T-helper 1 cell treated with Interleukin-12 subunit alpha and Interleukin-12 subunit beta and Interleukin-4 antibody, amounts not matched to agents 30 μg/mL and 1 μg/mL, for 36 hours (primary cell): ENCODE results near the gene THSD4.

Experiments used
- H3K27ac Mint-ChIP-seq: one replicate; pipeline ENCODE4 v1.8.0; 2021; ENCODE audit warnings: mild to moderate bottlenecking, mixed read lengths
- H3K27me3 Mint-ChIP-seq: one replicate; pipeline ENCODE4 v1.8.0; 2021; ENCODE audit warnings: low read depth, mixed read lengths
- H3K36me3 Mint-ChIP-seq: one replicate; pipeline ENCODE4 v1.8.0; 2021; ENCODE audit warnings: low read depth, mixed read lengths
- H3K4me1 Mint-ChIP-seq: one replicate; pipeline ENCODE4 v1.8.0; 2021; ENCODE audit warnings: low read depth, mixed read lengths
- H3K4me3 Mint-ChIP-seq: one replicate; pipeline ENCODE4 v1.8.0; 2021; ENCODE audit warnings: mild to moderate bottlenecking, moderate library complexity, mixed read lengths
- H3K9me3 Mint-ChIP-seq: one replicate; pipeline ENCODE4 v1.8.0; 2021; ENCODE audit warnings: mixed read lengths

The THSD4 gene

GRCh38 chr15:71330638-71331162 lies 215.4 kb downstream of the THSD4 start:
- Mint-ChIP-seq H3K9me3 (no peaks in the 10 kb centered on the region), H3K4me3 (no peak overlapping the region), H3K27me3 (no peaks in the 10 kb centered on the region), H3K27ac (no peak overlapping the region), H3K4me1 (peaks cover 5% of the 10 kb centered on the region), H3K36me3 (no peaks in the 10 kb centered on the region)

GRCh38 chr15:71331173-71331572 lies 215.9 kb downstream of the THSD4 start:
- Mint-ChIP-seq H3K4me3 (no peak overlapping the region), H3K36me3 (no peaks in the 10 kb centered on the region), H3K27ac (no peak overlapping the region), H3K27me3 (no peaks in the 10 kb centered on the region), H3K9me3 (no peaks in the 10 kb centered on the region), H3K4me1 (peaks cover 5% of the 10 kb centered on the region)

- peaks cover 5% of the 10 kb centered on the region for H3K4me1 Mint-ChIP-seq
- no peaks in the 10 kb centered on the region for H3K27me3 Mint-ChIP-seq
- H3K4me3 Mint-ChIP-seq, result no peak overlapping the region
- H3K27ac Mint-ChIP-seq, result no peak overlapping the region
- no peaks in the 10 kb centered on the region for H3K36me3 Mint-ChIP-seq
- no peaks in the 10 kb centered on the region for H3K9me3 Mint-ChIP-seq
Measured at GRCh38 chr15:71332431-71333004, 217.2 kb downstream of the THSD4 start.

- H3K27ac Mint-ChIP-seq, result no peak overlapping the region
- no peaks in the 10 kb centered on the region for H3K9me3 Mint-ChIP-seq
- no peak overlapping the region for H3K4me3 Mint-ChIP-seq
- H3K4me1 Mint-ChIP-seq, result peaks cover 5% of the 10 kb centered on the region
- no peaks in the 10 kb centered on the region for H3K27me3 Mint-ChIP-seq
- no peaks in the 10 kb centered on the region for H3K36me3 Mint-ChIP-seq
Measured at GRCh38 chr15:71333136-71333700, 217.9 kb downstream of the THSD4 start.

GRCh38 chr15:71333839-71334238 lies 218.6 kb downstream of the THSD4 start:
- H3K4me3 Mint-ChIP-seq, result no peak overlapping the region
- no peaks in the 10 kb centered on the region for H3K9me3 Mint-ChIP-seq
- H3K36me3 Mint-ChIP-seq, result no peaks in the 10 kb centered on the region
- H3K27ac Mint-ChIP-seq, result no peak overlapping the region
- H3K27me3 Mint-ChIP-seq, result no peaks in the 10 kb centered on the region
- peaks cover 5% of the 10 kb centered on the region for H3K4me1 Mint-ChIP-seq

- Mint-ChIP-seq H3K27ac (no peak overlapping the region), H3K9me3 (no peaks in the 10 kb centered on the region), H3K27me3 (no peaks in the 10 kb centered on the region), H3K4me1 (peaks cover 5% of the 10 kb centered on the region), H3K36me3 (no peaks in the 10 kb centered on the region), H3K4me3 (no peak overlapping the region)
Measured at GRCh38 chr15:71334434-71334833, 219.2 kb downstream of the THSD4 start.

- Mint-ChIP-seq H3K27ac (no peak overlapping the region), H3K4me1 (peaks cover 5% of the 10 kb centered on the region), H3K36me3 (no peaks in the 10 kb centered on the region), H3K27me3 (no peaks in the 10 kb centered on the region), H3K4me3 (no peak overlapping the region), H3K9me3 (no peaks in the 10 kb centered on the region)
Measured at GRCh38 chr15:71334873-71335272, 219.6 kb downstream of the THSD4 start.

GRCh38 chr15:71335591-71335990 lies 220.3 kb downstream of the THSD4 start:
- no peak overlapping the region for H3K4me3 Mint-ChIP-seq
- H3K27me3 Mint-ChIP-seq, result no peaks in the 10 kb centered on the region
- H3K4me1 Mint-ChIP-seq, result peaks cover 5% of the 10 kb centered on the region
- H3K9me3 Mint-ChIP-seq, result no peaks in the 10 kb centered on the region
- H3K36me3 Mint-ChIP-seq, result no peaks in the 10 kb centered on the region
- H3K27ac Mint-ChIP-seq, result no peak overlapping the region

GRCh38 chr15:71336671-71337070 lies 221.4 kb downstream of the THSD4 start:
- no peak overlapping the region for H3K4me3 Mint-ChIP-seq
- H3K36me3 Mint-ChIP-seq, result no peaks in the 10 kb centered on the region
- no peak overlapping the region for H3K27ac Mint-ChIP-seq
- peaks cover 5% of the 10 kb centered on the region for H3K4me1 Mint-ChIP-seq
- no peaks in the 10 kb centered on the region for H3K9me3 Mint-ChIP-seq
- no peaks in the 10 kb centered on the region for H3K27me3 Mint-ChIP-seq

- Mint-ChIP-seq H3K4me3 (no peak overlapping the region), H3K36me3 (no peaks in the 10 kb centered on the region), H3K27me3 (no peaks in the 10 kb centered on the region), H3K9me3 (no peaks in the 10 kb centered on the region), H3K27ac (no peak overlapping the region), H3K4me1 (peaks cover 5% of the 10 kb centered on the region)
Measured at GRCh38 chr15:71337197-71337845, 222.1 kb downstream of the THSD4 start.

- no peaks in the 10 kb centered on the region for H3K36me3 Mint-ChIP-seq
- H3K9me3 Mint-ChIP-seq, result no peaks in the 10 kb centered on the region
Measured at GRCh38 chr15:71338265-71338664, 223.0 kb downstream of the THSD4 start.

GRCh38 chr15:71338827-71339542 lies 223.7 kb downstream of the THSD4 start:
- Mint-ChIP-seq H3K36me3 (no peaks in the 10 kb centered on the region), H3K4me1 (peaks cover 2% of the 10 kb centered on the region)

More at GRCh38 chr15:71338265-71338664, 223.0 kb downstream of the THSD4 start:
- H3K27ac Mint-ChIP-seq, result no peak overlapping the region
- no peaks in the 10 kb centered on the region for H3K27me3 Mint-ChIP-seq
- H3K4me3 Mint-ChIP-seq, result no peak overlapping the region
- H3K4me1 Mint-ChIP-seq, result peaks cover 5% of the 10 kb centered on the region

GRCh38 chr15:71341811-71342550 lies 226.7 kb downstream of the THSD4 start:
- Mint-ChIP-seq H3K27ac (no peak overlapping the region), H3K36me3 (no peaks in the 10 kb centered on the region), H3K4me1 (no peaks in the 10 kb centered on the region), H3K4me3 (no peak overlapping the region), H3K9me3 (no peaks in the 10 kb centered on the region), H3K27me3 (no peaks in the 10 kb centered on the region)

More at GRCh38 chr15:71338827-71339542, 223.7 kb downstream of the THSD4 start:
- H3K27ac Mint-ChIP-seq, result no peak overlapping the region
- H3K4me3 Mint-ChIP-seq, result no peak overlapping the region
- no peaks in the 10 kb centered on the region for H3K9me3 Mint-ChIP-seq
- H3K27me3 Mint-ChIP-seq, result no peaks in the 10 kb centered on the region

GRCh38 chr15:71342658-71343057 lies 227.4 kb downstream of the THSD4 start:
- Mint-ChIP-seq H3K4me1 (no peaks in the 10 kb centered on the region), H3K9me3 (no peaks in the 10 kb centered on the region), H3K27ac (no peak overlapping the region), H3K4me3 (no peak overlapping the region), H3K27me3 (no peaks in the 10 kb centered on the region), H3K36me3 (no peaks in the 10 kb centered on the region)
